ENCODE data around the gene TSPEAR.

DNA sequence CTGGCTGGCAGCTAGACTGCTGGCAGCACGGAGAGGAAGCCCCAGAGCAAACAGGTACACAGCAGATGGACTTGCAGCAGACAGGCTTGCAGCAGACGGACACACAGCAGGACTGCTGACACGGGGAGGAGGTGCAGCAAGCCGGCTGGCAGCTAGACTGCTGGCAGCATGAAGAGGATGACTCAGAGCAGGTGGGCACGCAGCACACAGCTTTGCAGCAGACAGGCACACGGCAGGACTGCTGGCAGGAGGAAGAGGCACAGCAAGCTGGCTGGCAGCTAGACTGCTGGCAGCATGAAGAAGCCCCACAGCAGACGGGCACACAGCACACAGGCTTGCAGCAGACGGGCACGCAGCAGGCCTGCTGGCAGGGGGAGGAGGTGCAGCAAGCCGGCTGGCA is 160.6 kb downstream of the TSPEAR start:
- TF ChIP-seq, protein P1, sequence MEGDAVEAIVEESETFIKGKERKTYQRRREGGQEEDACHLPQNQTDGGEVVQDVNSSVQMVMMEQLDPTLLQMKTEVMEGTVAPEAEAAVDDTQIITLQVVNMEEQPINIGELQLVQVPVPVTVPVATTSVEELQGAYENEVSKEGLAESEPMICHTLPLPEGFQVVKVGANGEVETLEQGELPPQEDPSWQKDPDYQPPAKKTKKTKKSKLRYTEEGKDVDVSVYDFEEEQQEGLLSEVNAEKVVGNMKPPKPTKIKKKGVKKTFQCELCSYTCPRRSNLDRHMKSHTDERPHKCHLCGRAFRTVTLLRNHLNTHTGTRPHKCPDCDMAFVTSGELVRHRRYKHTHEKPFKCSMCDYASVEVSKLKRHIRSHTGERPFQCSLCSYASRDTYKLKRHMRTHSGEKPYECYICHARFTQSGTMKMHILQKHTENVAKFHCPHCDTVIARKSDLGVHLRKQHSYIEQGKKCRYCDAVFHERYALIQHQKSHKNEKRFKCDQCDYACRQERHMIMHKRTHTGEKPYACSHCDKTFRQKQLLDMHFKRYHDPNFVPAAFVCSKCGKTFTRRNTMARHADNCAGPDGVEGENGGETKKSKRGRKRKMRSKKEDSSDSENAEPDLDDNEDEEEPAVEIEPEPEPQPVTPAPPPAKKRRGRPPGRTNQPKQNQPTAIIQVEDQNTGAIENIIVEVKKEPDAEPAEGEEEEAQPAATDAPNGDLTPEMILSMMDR (IDR thresholded peaks at IDR 0.05): no peak
- TF ChIP-seq POLR2A (IDR thresholded peaks at IDR 0.05): no peak
